Astrocyte of the spinal cord (primary cell): ENCODE results near the gene FBLN5.

Source experiments
- DNase-seq: peaks from one replicate; pipeline ENCODE4 v3.0.0; 2011; ENCODE audit warnings: low read depth, low spot score
- H3K4me3 ChIP-seq: 2 replicates; pipeline ENCODE4 v1.5.1; 2011; ENCODE audit warnings: low read depth, mild to moderate bottlenecking, low read length, moderate library complexity
- in situ Hi-C: cut with HindIII; loops from 2 replicates; pipeline ENCODE4 v1.10.0; 2017; ENCODE audit warnings: low sequenced_read_pairs
- TF ChIP-seq, protein P1 (sequence below): IDR thresholded peaks from 2 replicates; pipeline ENCODE4 v1.5.1; 2012; ENCODE audit warnings: low read depth, mild to moderate bottlenecking, low read length, inconsistent platforms

Gene FBLN5

DNA sequence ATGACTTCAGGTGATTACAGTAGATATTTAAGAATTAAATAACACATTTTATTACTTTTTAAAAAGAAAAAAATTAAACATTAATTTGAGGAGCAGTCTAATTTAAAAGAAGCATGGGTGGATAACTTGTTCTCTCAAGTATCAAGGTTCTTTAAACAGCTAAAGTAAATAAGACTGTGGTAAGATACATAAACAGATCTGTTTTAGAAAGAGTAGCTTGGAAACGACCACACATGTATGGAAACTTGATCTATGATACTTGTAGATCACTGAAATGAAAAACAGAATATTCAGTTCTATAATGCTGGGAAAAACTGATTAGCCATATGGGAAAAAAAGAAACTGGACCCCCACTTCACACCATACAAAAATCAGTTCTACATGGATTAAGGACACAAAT, 116.2 kb downstream of the FBLN5 start:
- TF ChIP-seq, protein P1, sequence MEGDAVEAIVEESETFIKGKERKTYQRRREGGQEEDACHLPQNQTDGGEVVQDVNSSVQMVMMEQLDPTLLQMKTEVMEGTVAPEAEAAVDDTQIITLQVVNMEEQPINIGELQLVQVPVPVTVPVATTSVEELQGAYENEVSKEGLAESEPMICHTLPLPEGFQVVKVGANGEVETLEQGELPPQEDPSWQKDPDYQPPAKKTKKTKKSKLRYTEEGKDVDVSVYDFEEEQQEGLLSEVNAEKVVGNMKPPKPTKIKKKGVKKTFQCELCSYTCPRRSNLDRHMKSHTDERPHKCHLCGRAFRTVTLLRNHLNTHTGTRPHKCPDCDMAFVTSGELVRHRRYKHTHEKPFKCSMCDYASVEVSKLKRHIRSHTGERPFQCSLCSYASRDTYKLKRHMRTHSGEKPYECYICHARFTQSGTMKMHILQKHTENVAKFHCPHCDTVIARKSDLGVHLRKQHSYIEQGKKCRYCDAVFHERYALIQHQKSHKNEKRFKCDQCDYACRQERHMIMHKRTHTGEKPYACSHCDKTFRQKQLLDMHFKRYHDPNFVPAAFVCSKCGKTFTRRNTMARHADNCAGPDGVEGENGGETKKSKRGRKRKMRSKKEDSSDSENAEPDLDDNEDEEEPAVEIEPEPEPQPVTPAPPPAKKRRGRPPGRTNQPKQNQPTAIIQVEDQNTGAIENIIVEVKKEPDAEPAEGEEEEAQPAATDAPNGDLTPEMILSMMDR, result no peak
- in situ Hi-C loops, result no loop called here
- no peak for DNase-seq
- no peak overlapping the region for H3K4me3 ChIP-seq

DNA sequence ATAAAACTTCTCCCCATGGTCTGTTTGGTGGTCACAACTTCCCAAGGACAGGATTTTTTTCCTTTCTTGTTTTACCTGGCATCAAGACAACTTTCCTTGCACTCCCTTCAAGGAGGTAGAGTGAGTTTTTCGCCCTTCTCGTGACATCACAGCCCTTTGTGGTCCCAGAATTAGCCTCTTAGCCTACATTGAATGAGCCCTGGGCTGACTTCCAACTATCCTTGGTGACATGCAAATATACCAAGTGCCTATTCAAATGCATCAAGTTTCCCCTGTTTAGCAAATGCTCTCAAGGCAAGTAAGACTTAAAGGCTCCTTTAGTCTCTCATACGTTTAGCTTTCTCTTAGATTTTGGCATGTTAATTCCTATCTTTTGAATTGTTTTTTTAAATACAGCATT, 116.7 kb downstream of the FBLN5 start:
- no peak for DNase-seq
- TF ChIP-seq, protein P1, result no peak
- H3K4me3 ChIP-seq, result no peak overlapping the region
- in situ Hi-C loops, result no loop called here

DNA sequence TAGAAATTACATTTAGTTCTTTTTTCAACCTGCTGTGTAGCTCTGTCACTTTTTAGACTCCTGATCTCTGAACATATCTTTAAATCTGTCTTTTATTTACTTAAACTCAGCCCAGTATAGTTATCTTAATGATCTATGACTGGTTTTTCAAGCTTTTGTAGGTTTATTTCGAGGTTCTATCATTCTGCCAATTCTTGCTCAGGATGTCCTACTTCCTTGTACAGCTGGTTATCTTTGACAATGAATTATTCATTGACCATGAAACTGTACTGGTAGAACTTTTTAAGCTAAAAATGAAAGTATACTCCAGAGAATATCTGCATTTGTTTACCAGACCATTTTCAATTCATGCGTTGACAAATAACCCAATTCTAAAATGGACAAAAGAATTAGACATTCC, 118.0 kb downstream of the FBLN5 start:
- in situ Hi-C loops, result no loop called here
- TF ChIP-seq, protein P1, result no peak
- DNase-seq, result no peak
- H3K4me3 ChIP-seq, result no peak overlapping the region

DNA sequence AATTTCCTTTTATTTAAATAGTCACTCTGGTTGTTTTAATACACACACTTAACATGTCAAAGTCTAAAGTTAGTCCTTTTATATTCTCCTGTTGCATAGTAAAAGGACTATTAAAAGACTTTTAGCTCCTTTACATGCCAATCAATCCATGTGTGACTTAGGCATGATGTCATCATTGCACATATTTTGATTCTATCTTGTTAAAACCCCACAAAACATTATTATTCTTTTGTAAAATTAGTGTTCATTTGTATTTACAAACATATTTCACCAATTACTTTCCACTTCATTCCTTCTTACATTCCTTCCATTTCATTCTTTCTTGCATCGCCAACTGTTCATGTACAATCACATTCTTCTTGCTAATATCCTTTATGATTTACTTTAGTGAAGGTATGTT, 119.7 kb downstream of the FBLN5 start:
- in situ Hi-C loops, result no loop called here
- H3K4me3 ChIP-seq, result no peak overlapping the region
- DNase-seq, result no peak
- TF ChIP-seq, protein P1, result no peak
